Thyroid gland (tissue), 4 donors: ENCODE results near the gene COX7A1.

Source experiments
- POLR2A ChIP-seq, 2 donors: fragments of 450-650 bp; IDR thresholded peaks; one replicate each; pipeline ENCODE4 v1.6.1; 2017; ENCODE audit warnings: antibody characterized with exemption in 2 of 2, mild to moderate bottlenecking in 2 of 2, moderate library complexity in 1 of 2
- TF ChIP-seq, protein P1 (sequence below), 6 experiments: fragments of 200-600 bp in 3 of 6; fragments of 450-650 bp in 3 of 6; sonication (generic) in 3 of 6; IDR thresholded peaks; one replicate each; pipeline ENCODE4 v1.5.1; 2016 to 2019; ENCODE audit warnings: antibody characterized with exemption in 6 of 6, mild to moderate bottlenecking in 2 of 6, inconsistent platforms in 1 of 6, moderate library complexity in 1 of 6

- no peak for TF ChIP-seq POLR2A (IDR thresholded peaks at IDR 0.05)
- TF ChIP-seq, protein P1, sequence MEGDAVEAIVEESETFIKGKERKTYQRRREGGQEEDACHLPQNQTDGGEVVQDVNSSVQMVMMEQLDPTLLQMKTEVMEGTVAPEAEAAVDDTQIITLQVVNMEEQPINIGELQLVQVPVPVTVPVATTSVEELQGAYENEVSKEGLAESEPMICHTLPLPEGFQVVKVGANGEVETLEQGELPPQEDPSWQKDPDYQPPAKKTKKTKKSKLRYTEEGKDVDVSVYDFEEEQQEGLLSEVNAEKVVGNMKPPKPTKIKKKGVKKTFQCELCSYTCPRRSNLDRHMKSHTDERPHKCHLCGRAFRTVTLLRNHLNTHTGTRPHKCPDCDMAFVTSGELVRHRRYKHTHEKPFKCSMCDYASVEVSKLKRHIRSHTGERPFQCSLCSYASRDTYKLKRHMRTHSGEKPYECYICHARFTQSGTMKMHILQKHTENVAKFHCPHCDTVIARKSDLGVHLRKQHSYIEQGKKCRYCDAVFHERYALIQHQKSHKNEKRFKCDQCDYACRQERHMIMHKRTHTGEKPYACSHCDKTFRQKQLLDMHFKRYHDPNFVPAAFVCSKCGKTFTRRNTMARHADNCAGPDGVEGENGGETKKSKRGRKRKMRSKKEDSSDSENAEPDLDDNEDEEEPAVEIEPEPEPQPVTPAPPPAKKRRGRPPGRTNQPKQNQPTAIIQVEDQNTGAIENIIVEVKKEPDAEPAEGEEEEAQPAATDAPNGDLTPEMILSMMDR (IDR thresholded peaks at IDR 0.05) = no peak
These were observed 36.0 kb downstream of the COX7A1 start for GRCh38 chr19:36116344-36116637.
